ENCODE data around the gene GIT2. TPM values are rescaled to one million over a fixed set of nuclear protein-coding genes. Genes with fewer than 3 reads are reported as not detected.

GIT2 gene
- total and polyA plus RNA-seq, 3 experiments from 2014 or later, result 52.0 to 93.0 (median 54.4) TPM

DNA sequence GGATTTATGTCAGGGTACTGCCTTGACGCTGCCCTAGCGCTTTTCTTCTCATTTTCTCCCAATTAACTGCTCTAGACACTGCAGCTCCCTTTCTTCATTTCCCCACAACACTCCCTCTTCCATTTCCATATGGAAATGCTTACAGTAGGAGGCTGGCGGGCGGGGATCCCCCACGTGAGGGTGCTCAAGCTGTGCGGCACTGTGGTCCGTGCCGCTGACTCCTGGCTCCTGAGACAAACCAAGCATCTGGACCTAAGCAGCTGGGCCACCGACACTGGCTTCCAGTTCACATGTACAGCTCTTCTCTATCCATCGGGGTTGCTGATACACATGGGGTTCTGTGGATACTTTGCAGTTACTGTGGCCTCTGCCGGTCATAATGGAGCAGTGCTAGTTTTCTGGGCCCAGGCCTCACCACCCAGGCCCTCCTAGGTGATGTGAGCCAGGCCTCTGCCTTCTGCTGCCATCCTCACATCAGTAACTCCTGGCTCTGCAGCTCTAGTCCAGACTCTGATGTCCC is 75.8 kb downstream of the GIT2 start:
- Mint-ChIP-seq H3K36me3 (peaks cover 0 to 75% (median 25%) of the 10 kb centered on the region in 3 donors), H3K27ac (peak overlapping the region in 1 of 8 donors; percentile 29), H3K27me3 (no peaks in the 10 kb centered on the region), H3K4me3 (no peak overlapping the region), H3K9me3 (no peaks in the 10 kb centered on the region), H3K4me1 (peaks cover 0 to 8% (median 0%) of the 10 kb centered on the region in 3 donors)
- CTCF ChIA-PET, result interaction anchor here (1.4 kb wide), 1 partner anchor 67 kb away, joined by 3 read pairs; no protein-coding TSS in a partner anchor
- Histone ChIP-seq H3K36me3 (ENCODE audit: insufficient read depth, low read length) (peaks cover 27% of the 10 kb centered on the region), H3K4me3 (ENCODE audit: low read length) (no peak overlapping the region), H3K4me1 (ENCODE audit: insufficient read depth, low read length) (no peaks in the 10 kb centered on the region), H3K9me3 (ENCODE audit: low read length) (no peaks in the 10 kb centered on the region), H3K27me3 (ENCODE audit: insufficient read depth, low read length, poor library complexity, severe bottlenecking) (no peaks in the 10 kb centered on the region), H3K27ac (ENCODE audit: low read depth, low read length) (no peak overlapping the region)
- POLR2A ChIA-PET, result no interaction called here
- no peak for DNase-seq

DNA sequence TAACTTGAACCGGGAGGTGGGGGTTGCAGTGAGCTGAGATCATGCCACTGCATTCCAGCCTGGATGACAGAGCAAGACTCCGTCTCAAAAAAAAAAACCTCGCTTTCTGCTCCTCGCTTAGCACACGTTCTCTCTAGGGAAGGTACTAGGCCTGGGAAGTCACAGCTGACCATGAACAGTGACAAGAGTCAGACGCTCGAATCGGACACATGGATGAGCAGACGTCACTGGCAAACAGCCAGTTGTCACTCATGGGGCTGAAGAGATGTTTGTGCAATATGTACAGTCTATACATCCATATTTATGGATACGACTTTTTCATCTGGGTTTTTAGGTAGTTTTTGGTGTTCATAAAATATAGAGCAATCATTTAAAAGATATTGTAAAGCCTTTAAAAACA is 76.7 kb downstream of the GIT2 start:
- Histone ChIP-seq H3K27me3 (ENCODE audit: insufficient read depth, low read length, poor library complexity, severe bottlenecking) (no peaks in the 10 kb centered on the region), H3K36me3 (ENCODE audit: insufficient read depth, low read length) (peaks cover 34% of the 10 kb centered on the region), H3K27ac (ENCODE audit: low read depth, low read length) (no peak overlapping the region), H3K9me3 (ENCODE audit: low read length) (no peaks in the 10 kb centered on the region), H3K4me1 (ENCODE audit: insufficient read depth, low read length) (no peaks in the 10 kb centered on the region), H3K4me3 (ENCODE audit: low read length) (no peak overlapping the region)
- Mint-ChIP-seq H3K4me1 (peaks cover 0 to 3% (median 0%) of the 10 kb centered on the region in 3 donors), H3K27me3 (no peaks in the 10 kb centered on the region), H3K9me3 (no peaks in the 10 kb centered on the region), H3K36me3 (peaks cover 0 to 79% (median 22%) of the 10 kb centered on the region in 3 donors), H3K4me3 (no peak overlapping the region), H3K27ac (peak overlapping the region in 3 of 8 donors; percentile 17 to 73 (median 19))
- DNase-seq, result no peak
- ChIA-PET POLR2A (no interaction called here), CTCF (interaction anchor here (1.4 kb wide), 1 partner anchor 66 kb away, joined by 3 read pairs; no protein-coding TSS in a partner anchor)

DNA sequence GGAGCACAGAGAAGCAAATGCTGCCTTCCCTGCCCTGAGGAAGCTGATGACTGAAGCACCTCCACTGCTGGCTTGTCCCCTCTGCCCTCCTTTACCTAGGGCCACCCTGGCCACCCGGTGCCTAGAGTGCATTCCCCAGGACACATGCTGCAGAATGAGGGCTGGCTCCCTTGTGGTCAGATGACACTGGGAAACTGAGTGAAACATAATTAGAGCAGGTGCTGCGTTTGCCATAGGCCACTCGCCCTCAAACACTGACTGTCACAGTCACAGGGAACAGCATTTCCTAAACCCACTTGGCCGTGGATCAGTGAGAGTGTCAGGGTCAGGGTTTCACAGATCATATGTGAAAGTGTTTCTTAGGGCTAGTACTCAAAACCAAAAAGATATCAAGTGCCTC is 80.1 kb downstream of the GIT2 start:
- DNase-seq, result no peak
- H3K27me3 Mint-ChIP-seq, result no peaks in the 10 kb centered on the region
- H3K27ac Mint-ChIP-seq, result peak overlapping the region in 3 of 8 donors; percentile 58 to 76 (median 75)
- no peaks in the 10 kb centered on the region for H3K9me3 ChIP-seq (ENCODE audit: low read length)
- H3K36me3 Mint-ChIP-seq, result peaks cover 5 to 95% (median 22%) of the 10 kb centered on the region in 3 donors
- peaks cover 59% of the 10 kb centered on the region for H3K36me3 ChIP-seq (ENCODE audit: insufficient read depth, low read length)
- ChIA-PET POLR2A (no interaction called here), CTCF (interaction anchor here (1.2 kb wide), 1 partner anchor 12 kb away, joined by 3 read pairs; no protein-coding TSS in a partner anchor)
- H3K4me3 Mint-ChIP-seq, result no peak overlapping the region
- no peaks in the 10 kb centered on the region for H3K9me3 Mint-ChIP-seq
- no peak overlapping the region for H3K27ac ChIP-seq (ENCODE audit: low read depth, low read length)
- peaks cover 0 to 6% (median 0%) of the 10 kb centered on the region in 3 donors for H3K4me1 Mint-ChIP-seq
- H3K4me3 ChIP-seq (ENCODE audit: low read length), result no peak overlapping the region
- no peaks in the 10 kb centered on the region for H3K27me3 ChIP-seq (ENCODE audit: insufficient read depth, low read length, poor library complexity, severe bottlenecking)
- no peaks in the 10 kb centered on the region for H3K4me1 ChIP-seq (ENCODE audit: insufficient read depth, low read length)

DNA sequence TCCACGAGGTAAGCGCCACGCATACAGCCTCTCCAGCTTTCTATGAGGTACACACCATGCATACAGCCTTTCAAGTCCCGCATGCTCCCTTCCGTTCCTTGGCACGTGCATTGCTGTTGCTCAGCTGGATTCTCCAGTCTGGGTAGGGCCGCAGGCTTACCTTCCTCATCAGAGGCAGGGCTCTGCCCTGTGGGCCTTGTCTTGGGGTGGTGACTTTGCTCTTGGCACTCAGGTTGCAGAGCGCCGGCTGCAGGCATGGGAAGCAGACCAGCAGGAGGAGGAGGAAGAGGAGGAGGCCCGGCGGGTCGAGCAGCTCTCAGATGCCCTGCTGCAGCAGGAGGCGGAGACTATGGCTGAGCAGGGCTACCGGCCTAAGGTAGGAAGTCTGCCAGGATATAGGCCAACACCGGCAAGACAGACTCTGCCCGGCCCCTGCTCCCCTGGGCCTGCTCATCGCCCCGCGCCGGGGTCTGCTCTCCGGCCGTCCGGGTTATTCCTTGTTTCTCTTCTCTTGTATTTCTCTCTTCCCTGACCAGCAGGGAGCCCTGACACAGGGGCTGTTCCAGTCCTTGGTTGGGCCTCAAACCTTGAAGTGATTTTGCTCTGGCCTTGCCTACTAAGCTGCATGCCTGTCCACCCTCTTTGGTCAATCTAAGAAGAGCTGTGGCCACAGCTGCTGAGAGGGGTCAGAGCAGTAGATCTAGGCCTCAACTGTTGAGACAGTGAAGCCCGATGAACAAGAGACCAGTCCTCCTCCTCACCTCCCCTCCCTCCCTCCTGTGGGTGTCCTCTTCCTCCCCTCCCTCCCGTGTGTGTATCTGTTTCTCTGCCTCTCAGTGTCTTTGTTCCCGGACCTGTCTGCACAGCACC is 80.8 kb downstream of the GIT2 start:
- Histone ChIP-seq H3K36me3 (ENCODE audit: insufficient read depth, low read length) (peaks cover 59% of the 10 kb centered on the region), H3K9me3 (ENCODE audit: low read length) (no peaks in the 10 kb centered on the region), H3K27me3 (ENCODE audit: insufficient read depth, low read length, poor library complexity, severe bottlenecking) (no peaks in the 10 kb centered on the region), H3K4me1 (ENCODE audit: insufficient read depth, low read length) (no peaks in the 10 kb centered on the region), H3K27ac (ENCODE audit: low read depth, low read length) (no peak overlapping the region), H3K4me3 (ENCODE audit: low read length) (no peak overlapping the region)
- Mint-ChIP-seq H3K9me3 (no peaks in the 10 kb centered on the region), H3K27me3 (no peaks in the 10 kb centered on the region), H3K4me3 (no peak overlapping the region), H3K36me3 (peaks cover 5 to 95% (median 15%) of the 10 kb centered on the region in 3 donors), H3K27ac (peak overlapping the region in 3 of 8 donors; percentile 66 to 76 (median 75)), H3K4me1 (peaks cover 0 to 6% (median 0%) of the 10 kb centered on the region in 3 donors)
- CTCF ChIA-PET, result interaction anchor here (1.2 kb wide), 2 partner anchors 13 to 70 kb away, joined by 3 read pairs; no protein-coding TSS in a partner anchor
- POLR2A ChIA-PET, result no interaction called here
- DNase-seq, result no peak

DNA sequence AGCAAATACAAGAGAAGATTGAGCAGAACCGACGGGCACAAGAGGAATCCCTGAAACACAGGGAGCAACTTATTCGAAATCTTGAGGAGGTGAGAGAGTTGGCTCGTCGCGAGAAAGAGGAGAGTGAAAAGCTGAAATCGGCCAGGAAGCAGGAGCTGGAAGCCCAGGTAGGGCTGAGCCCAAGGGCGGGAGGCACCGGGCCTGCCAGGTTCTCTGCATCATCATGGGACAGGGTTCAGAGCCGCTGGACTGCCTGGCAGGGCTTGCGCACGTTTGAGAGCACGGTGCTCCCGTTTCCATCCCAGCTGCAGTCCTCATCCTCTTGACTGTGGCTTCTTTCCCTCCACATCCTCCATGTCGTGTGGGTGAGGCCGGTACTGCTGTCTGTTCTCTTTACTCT is 81.7 kb downstream of the GIT2 start:
- H3K9me3 Mint-ChIP-seq, result no peaks in the 10 kb centered on the region
- no peak overlapping the region for H3K4me3 ChIP-seq (ENCODE audit: low read length)
- ChIA-PET POLR2A (no interaction called here), CTCF (interaction anchor here (1.2 kb wide), 1 partner anchor 69 kb away, joined by 3 read pairs; no protein-coding TSS in a partner anchor)
- H3K27ac Mint-ChIP-seq, result peak overlapping the region in 2 of 8 donors; percentile 22 to 45
- peaks cover 5 to 93% (median 12%) of the 10 kb centered on the region in 3 donors for H3K36me3 Mint-ChIP-seq
- no peak overlapping the region for H3K4me3 Mint-ChIP-seq
- H3K27me3 Mint-ChIP-seq, result no peaks in the 10 kb centered on the region
- DNase-seq, result no peak
- H3K27ac ChIP-seq (ENCODE audit: low read depth, low read length), result no peak overlapping the region
- peaks cover 59% of the 10 kb centered on the region for H3K36me3 ChIP-seq (ENCODE audit: insufficient read depth, low read length)
- H3K4me1 Mint-ChIP-seq, result peaks cover 0 to 6% (median 0%) of the 10 kb centered on the region in 3 donors
- no peaks in the 10 kb centered on the region for H3K27me3 ChIP-seq (ENCODE audit: insufficient read depth, low read length, poor library complexity, severe bottlenecking)
- H3K4me1 ChIP-seq (ENCODE audit: insufficient read depth, low read length), result no peaks in the 10 kb centered on the region
- H3K9me3 ChIP-seq (ENCODE audit: low read length), result no peaks in the 10 kb centered on the region

DNA sequence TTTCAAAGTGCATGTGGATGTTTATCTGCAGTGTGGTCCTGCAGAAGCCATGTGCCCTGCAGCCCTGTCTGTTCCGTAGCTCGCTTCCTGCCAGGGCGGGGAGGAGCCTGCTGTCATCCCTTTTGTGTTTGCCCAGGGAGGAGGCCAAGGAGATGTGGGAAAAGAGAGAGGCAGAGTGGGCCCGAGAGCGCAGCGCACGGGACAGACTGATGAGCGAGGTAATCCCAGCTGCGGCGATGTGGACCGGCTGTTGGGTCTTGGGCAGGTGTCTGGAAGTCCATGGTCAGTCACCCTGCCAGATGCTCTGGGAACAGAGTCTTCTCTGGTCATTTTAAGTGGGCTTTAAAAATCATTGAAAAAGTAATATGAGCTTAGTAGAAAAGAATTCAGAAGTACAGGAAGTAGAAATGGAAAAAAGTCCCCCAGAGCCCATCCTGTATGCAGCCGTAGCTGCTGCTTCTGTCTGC is 83.3 kb downstream of the GIT2 start:
- peaks cover 11 to 95% (median 15%) of the 10 kb centered on the region in 3 donors for H3K36me3 Mint-ChIP-seq
- H3K27ac Mint-ChIP-seq, result peak overlapping the region in 3 of 8 donors; percentile 29 to 47 (median 47)
- H3K4me3 ChIP-seq (ENCODE audit: low read length), result no peak overlapping the region
- no peaks in the 10 kb centered on the region for H3K9me3 ChIP-seq (ENCODE audit: low read length)
- ChIA-PET CTCF (interaction anchor here (0.8 kb wide), 1 partner anchor 518 kb away, joined by 3 read pairs; no protein-coding TSS in a partner anchor), POLR2A (no interaction called here)
- H3K36me3 ChIP-seq (ENCODE audit: insufficient read depth, low read length), result peaks cover 67% of the 10 kb centered on the region
- H3K4me1 ChIP-seq (ENCODE audit: insufficient read depth, low read length), result no peaks in the 10 kb centered on the region
- H3K9me3 Mint-ChIP-seq, result no peaks in the 10 kb centered on the region
- H3K4me1 Mint-ChIP-seq, result peaks cover 0 to 9% (median 0%) of the 10 kb centered on the region in 3 donors
- H3K4me3 Mint-ChIP-seq, result no peak overlapping the region
- H3K27me3 ChIP-seq (ENCODE audit: insufficient read depth, low read length, poor library complexity, severe bottlenecking), result no peaks in the 10 kb centered on the region
- no peak for DNase-seq
- H3K27me3 Mint-ChIP-seq, result no peaks in the 10 kb centered on the region
- no peak overlapping the region for H3K27ac ChIP-seq (ENCODE audit: low read depth, low read length)

DNA sequence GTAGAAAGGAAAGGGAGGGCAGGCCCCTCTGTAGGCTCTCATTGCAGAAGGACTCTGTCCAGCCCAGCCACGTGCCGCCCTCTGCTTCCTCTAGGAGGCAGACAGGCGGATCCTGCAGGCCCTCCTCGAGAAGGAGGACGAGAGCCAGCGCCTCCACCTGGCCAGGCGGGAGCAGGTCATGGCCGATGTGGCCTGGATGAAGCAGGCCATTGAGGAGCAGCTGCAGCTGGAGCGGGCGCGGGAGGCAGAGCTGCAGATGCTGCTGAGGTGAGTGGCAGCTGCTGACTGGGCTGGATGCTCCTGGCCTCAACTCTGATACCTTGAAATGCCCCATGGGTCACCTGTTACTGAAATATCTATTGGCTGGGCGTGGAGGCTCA is 85.2 kb downstream of the GIT2 start:
- Mint-ChIP-seq H3K4me1 (peaks cover 0 to 5% (median 0%) of the 10 kb centered on the region in 3 donors), H3K4me3 (no peak overlapping the region), H3K9me3 (no peaks in the 10 kb centered on the region), H3K27me3 (no peaks in the 10 kb centered on the region), H3K36me3 (peaks cover 16 to 95% (median 18%) of the 10 kb centered on the region in 3 donors), H3K27ac (no peak overlapping the region)
- peaks cover 64% of the 10 kb centered on the region for H3K36me3 ChIP-seq (ENCODE audit: insufficient read depth, low read length)
- no peak overlapping the region for H3K4me3 ChIP-seq (ENCODE audit: low read length)
- H3K27ac ChIP-seq (ENCODE audit: low read depth, low read length), result no peak overlapping the region
- DNase-seq, result no peak
- H3K27me3 ChIP-seq (ENCODE audit: insufficient read depth, low read length, poor library complexity, severe bottlenecking), result no peaks in the 10 kb centered on the region
- CTCF ChIA-PET, result no interaction called here
- no peaks in the 10 kb centered on the region for H3K4me1 ChIP-seq (ENCODE audit: insufficient read depth, low read length)
- no peaks in the 10 kb centered on the region for H3K9me3 ChIP-seq (ENCODE audit: low read length)
- POLR2A ChIA-PET, result no interaction called here

Data from CD8-positive, alpha-beta memory T cell (primary cell).